Measurements from ENCODE around the gene CCDC102A. TPM values are rescaled to one million over a fixed set of nuclear protein-coding genes. Genes with fewer than 3 reads are reported as not detected.

Gene CCDC102A
- total RNA-seq, 1 donor from 2014 or later = 15.5 TPM

GRCh38 chr16:57482845-57483545 lies 53.4 kb downstream of the CCDC102A start:
- no peak for TF ChIP-seq CTCF (IDR thresholded peaks at IDR 0.05)
- H3K27ac Mint-ChIP-seq = no peak overlapping the region
- ATAC-seq (ENCODE audit: low read depth) (no peak), DNase-seq (no peak)
- H3K4me1 Mint-ChIP-seq = peaks cover 37% of the 10 kb centered on the region
- H3K9me3 Mint-ChIP-seq = no peaks in the 10 kb centered on the region
- intact Hi-C loops (cut with micrococcal nuclease) = no loop called here
- no peaks in the 10 kb centered on the region for H3K36me3 Mint-ChIP-seq (ENCODE audit: low read depth)
- ChIA-PET CTCF (no interaction called here), POLR2A (interaction anchor here (0.7 kb wide), 1 partner anchor 10 kb away, joined by 4 read pairs; no protein-coding TSS in a partner anchor)
- H3K4me3 Mint-ChIP-seq = no peak overlapping the region
- peaks cover 15% of the 10 kb centered on the region for H3K27me3 Mint-ChIP-seq

- ATAC-seq (ENCODE audit: low read depth) (no peak), DNase-seq (no peak)
- Mint-ChIP-seq H3K27ac (no peak overlapping the region), H3K9me3 (no peaks in the 10 kb centered on the region), H3K4me1 (peaks cover 34% of the 10 kb centered on the region), H3K4me3 (no peak overlapping the region), H3K27me3 (peaks cover 15% of the 10 kb centered on the region), H3K36me3 (ENCODE audit: low read depth) (no peaks in the 10 kb centered on the region)
- ChIA-PET POLR2A (interaction anchor here (0.9 kb wide), 1 partner anchor 34 kb away, joined by 3 read pairs; the partner anchor contains the start of genes CIAPIN1 and COQ9), CTCF (interaction anchor here (1.0 kb wide), 1 partner anchor 38 kb away, joined by 3 read pairs; no protein-coding TSS in a partner anchor)
- intact Hi-C loops (cut with micrococcal nuclease) = no loop called here
- TF ChIP-seq CTCF (IDR thresholded peaks at IDR 0.05) = no peak
These were observed 55.0 kb downstream of the CCDC102A start for GRCh38 chr16:57481421-57481820.

- H3K36me3 Mint-ChIP-seq (ENCODE audit: low read depth) = no peaks in the 10 kb centered on the region
- ATAC-seq (ENCODE audit: low read depth) (no peak), DNase-seq (no peak)
- no peaks in the 10 kb centered on the region for H3K9me3 Mint-ChIP-seq
- H3K4me3 Mint-ChIP-seq = no peak overlapping the region
- TF ChIP-seq CTCF (IDR thresholded peaks at IDR 0.05) = no peak
- intact Hi-C loops (cut with micrococcal nuclease) = no loop called here
- peaks cover 15% of the 10 kb centered on the region for H3K27me3 Mint-ChIP-seq
- H3K27ac Mint-ChIP-seq = no peak overlapping the region
- ChIA-PET CTCF (interaction anchor here (0.6 kb wide), 1 partner anchor 107 kb away, joined by 3 read pairs; no protein-coding TSS in a partner anchor), POLR2A (interaction anchor here (0.6 kb wide), 1 partner anchor 159 kb away, joined by 4 read pairs; no protein-coding TSS in a partner anchor)
- peaks cover 38% of the 10 kb centered on the region for H3K4me1 Mint-ChIP-seq
These were observed 55.6 kb downstream of the CCDC102A start for GRCh38 chr16:57480754-57481230.

GRCh38 chr16:57479976-57480753 lies 56.2 kb downstream of the CCDC102A start:
- Mint-ChIP-seq H3K27ac (no peak overlapping the region), H3K4me1 (peaks cover 38% of the 10 kb centered on the region), H3K4me3 (no peak overlapping the region), H3K27me3 (peaks cover 15% of the 10 kb centered on the region), H3K9me3 (no peaks in the 10 kb centered on the region), H3K36me3 (ENCODE audit: low read depth) (no peaks in the 10 kb centered on the region)
- ATAC-seq (ENCODE audit: low read depth) = no peak
- no peak for TF ChIP-seq CTCF (IDR thresholded peaks at IDR 0.05)
- intact Hi-C loops (cut with micrococcal nuclease) = loop anchor here (2.0 to 5.0 kb wide), 2 partner anchors 17 to 257 kb away; partner anchors contain the start of genes KATNB1 and POLR2C
- ChIA-PET POLR2A (interaction anchor here (0.6 to 1.0 kb wide), 2 partner anchors 16 to 158 kb away, joined by 3 to 4 read pairs; no protein-coding TSS in a partner anchor), CTCF (no interaction called here)
- DNase-seq = no peak
